Testis (tissue), 2 donors: Measurements from ENCODE around the gene ABTB2.

ENCODE experiments used
- POLR2A ChIP-seq: fragments of 450-650 bp; IDR thresholded peaks from one replicate; pipeline ENCODE4 v1.6.1; 2017; ENCODE audit warnings: antibody characterized with exemption, mild to moderate bottlenecking, moderate library complexity
- TF ChIP-seq, protein P1 (sequence below), 3 experiments: fragments of 450-650 bp in 2 of 3; fragments of 200-600 bp in 1 of 3; sonication (generic) in 1 of 3; IDR thresholded peaks; one replicate each; pipeline ENCODE4 v1.5.1; 2016 to 2019; ENCODE audit warnings: antibody characterized with exemption in 3 of 3, mild to moderate bottlenecking in 2 of 3, moderate library complexity in 1 of 3

DNA sequence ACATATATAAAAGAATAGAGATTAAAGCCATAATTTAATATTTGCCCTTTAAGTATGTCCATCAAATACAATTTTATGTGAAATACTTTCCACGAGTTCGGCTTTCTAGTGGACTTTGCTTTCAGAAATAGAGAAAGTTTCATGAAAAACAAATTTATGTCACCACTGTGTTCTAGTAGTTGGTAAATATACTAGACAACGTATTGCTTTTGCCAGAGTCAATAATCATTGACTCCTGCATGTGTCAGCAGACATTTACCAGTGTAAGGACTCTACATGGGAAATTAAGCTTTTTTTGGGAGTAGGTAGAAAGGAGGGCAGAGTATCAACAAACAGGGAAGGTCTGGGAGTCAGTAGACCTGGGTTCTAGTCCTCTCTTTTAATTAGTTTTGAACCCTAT lies 48.6 kb upstream of the ABTB2 start:
- TF ChIP-seq, protein P1, sequence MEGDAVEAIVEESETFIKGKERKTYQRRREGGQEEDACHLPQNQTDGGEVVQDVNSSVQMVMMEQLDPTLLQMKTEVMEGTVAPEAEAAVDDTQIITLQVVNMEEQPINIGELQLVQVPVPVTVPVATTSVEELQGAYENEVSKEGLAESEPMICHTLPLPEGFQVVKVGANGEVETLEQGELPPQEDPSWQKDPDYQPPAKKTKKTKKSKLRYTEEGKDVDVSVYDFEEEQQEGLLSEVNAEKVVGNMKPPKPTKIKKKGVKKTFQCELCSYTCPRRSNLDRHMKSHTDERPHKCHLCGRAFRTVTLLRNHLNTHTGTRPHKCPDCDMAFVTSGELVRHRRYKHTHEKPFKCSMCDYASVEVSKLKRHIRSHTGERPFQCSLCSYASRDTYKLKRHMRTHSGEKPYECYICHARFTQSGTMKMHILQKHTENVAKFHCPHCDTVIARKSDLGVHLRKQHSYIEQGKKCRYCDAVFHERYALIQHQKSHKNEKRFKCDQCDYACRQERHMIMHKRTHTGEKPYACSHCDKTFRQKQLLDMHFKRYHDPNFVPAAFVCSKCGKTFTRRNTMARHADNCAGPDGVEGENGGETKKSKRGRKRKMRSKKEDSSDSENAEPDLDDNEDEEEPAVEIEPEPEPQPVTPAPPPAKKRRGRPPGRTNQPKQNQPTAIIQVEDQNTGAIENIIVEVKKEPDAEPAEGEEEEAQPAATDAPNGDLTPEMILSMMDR (IDR thresholded peaks at IDR 0.05) = no peak
- TF ChIP-seq POLR2A = no peak
